HL-60 (cell line): Measurements from ENCODE around the gene ATP2B2.

ENCODE experiments used
- DNase-seq, 2 experiments: peaks; one replicate each; pipeline ENCODE4 v3.0.0-alpha.2; 2010 to 2020; ENCODE audit warnings: low read depth in 1 of 2, low spot score in 1 of 2
- H3K27ac ChIP-seq: fragments of 250-450 bp; sonication (Bioruptor Pico); replicated peaks from 2 replicates; pipeline ENCODE4 v1.5.1; 2020; ENCODE audit warnings: mild to moderate bottlenecking, moderate library complexity
- H3K27me3 ChIP-seq: fragments of 250-450 bp; sonication (Bioruptor Pico); 2 replicates; pipeline ENCODE4 v1.5.1; 2021; ENCODE audit warnings: mild to moderate bottlenecking, moderate library complexity; ENCODE audit not compliant: insufficient read depth, poor library complexity, severe bottlenecking
- H3K4me3 ChIP-seq: replicated peaks from 2 replicates; pipeline ENCODE4 v1.5.1; 2011; ENCODE audit warnings: mild to moderate bottlenecking, control low read depth, low read length; ENCODE audit not compliant: insufficient read depth
- CTCF ChIP-seq: IDR thresholded peaks from one replicate; pipeline ENCODE4 v1.5.1; 2011; ENCODE audit warnings: low read length, control low read depth, inconsistent platforms; ENCODE audit not compliant: insufficient read depth
- GABPA ChIP-seq: IDR thresholded peaks from 2 replicates; pipeline ENCODE4 v1.6.1; 2012; ENCODE audit warnings: low read depth
- POLR2AphosphoS5 ChIP-seq: IDR thresholded peaks from 2 replicates; pipeline ENCODE4 v1.6.1; 2012; ENCODE audit warnings: low read depth
- REST ChIP-seq: IDR thresholded peaks from 2 replicates; pipeline ENCODE4 v1.6.1; 2012; ENCODE audit warnings: low read depth; ENCODE audit not compliant: insufficient replicate concordance
- SPI1 ChIP-seq: IDR thresholded peaks from 2 replicates; pipeline ENCODE4 v1.6.1; 2012; ENCODE audit warnings: low read depth, mild to moderate bottlenecking, borderline replicate concordance

Gene ATP2B2

GRCh38 chr3:10289787-10290355 is 215.5 kb downstream of the ATP2B2 start:
- H3K27ac ChIP-seq = no peak overlapping the region

GRCh38 chr3:10289077-10289476 is 216.3 kb downstream of the ATP2B2 start:
- H3K4me3 ChIP-seq = no peak overlapping the region
- no peak overlapping the region for H3K27ac ChIP-seq
- H3K27me3 ChIP-seq = no peaks in the 10 kb centered on the region
- TF ChIP-seq POLR2AphosphoS5 (no peak), GABPA (no peak), REST (no peak), CTCF (no peak), SPI1 (no peak)
- no peak for DNase-seq

More at GRCh38 chr3:10289787-10290355, 215.5 kb downstream of the ATP2B2 start:
- Histone ChIP-seq H3K4me3 (no peak overlapping the region), H3K27me3 (no peaks in the 10 kb centered on the region)
- no peak for DNase-seq
- no peak; the same call in 1 of the 2 replicates for TF ChIP-seq POLR2AphosphoS5
- no peak for TF ChIP-seq CTCF

GRCh38 chr3:10288575-10288960 is 216.8 kb downstream of the ATP2B2 start:
- no peak overlapping the region for H3K4me3 ChIP-seq
- TF ChIP-seq POLR2AphosphoS5 (no peak), CTCF (no peak), SPI1 (no peak), GABPA (no peak), REST (no peak)
- H3K27ac ChIP-seq = no peak overlapping the region
- DNase-seq = no peak
- H3K27me3 ChIP-seq = no peaks in the 10 kb centered on the region

- Histone ChIP-seq H3K4me3 (no peak overlapping the region), H3K27ac (no peak overlapping the region), H3K27me3 (no peaks in the 10 kb centered on the region)
- DNase-seq = no peak
- TF ChIP-seq REST (no peak), SPI1 (no peak), GABPA (no peak), POLR2AphosphoS5 (no peak)
Observed at GRCh38 chr3:10287936-10288574, 217.3 kb downstream of the ATP2B2 start.
